ENCODE results near the gene ANXA10.
"Not testable (repeated sequence)": the region's sequence is repeated elsewhere in the genome, so short reads cannot be mapped to it uniquely, and the experiment has no call there.

The ANXA10 gene

GRCh38 chr4:168126952-168127351, 34.6 kb downstream of the ANXA10 start:
- no peak overlapping the region for H3K4me3 ChIP-seq (ENCODE audit: low read depth, low read length)
- DNase-seq (ENCODE audit: low read depth) = no peak
- no peak for TF ChIP-seq POLR2A (IDR thresholded peaks at IDR 0.05; ENCODE audit: extremely low read depth, insufficient read length)
- TF ChIP-seq MAX (IDR thresholded peaks at IDR 0.05; ENCODE audit: low read depth, low read length) = no peak
- TF ChIP-seq MYC (IDR thresholded peaks at IDR 0.05; ENCODE audit: low read depth, low read length) = no peak

GRCh38 chr4:168128601-168129000, 36.3 kb downstream of the ANXA10 start:
- TF ChIP-seq POLR2A (IDR thresholded peaks at IDR 0.05; ENCODE audit: extremely low read depth, insufficient read length) = no peak
- TF ChIP-seq MYC (IDR thresholded peaks at IDR 0.05; ENCODE audit: low read depth, low read length) = no peak
- no peak for TF ChIP-seq CTCF (IDR thresholded peaks at IDR 0.05; ENCODE audit: low read depth, low read length)
- no peak for TF ChIP-seq MAX (IDR thresholded peaks at IDR 0.05; ENCODE audit: low read depth, low read length)
- DNase-seq (ENCODE audit: low read depth) = no peak
- H3K4me3 ChIP-seq (ENCODE audit: low read depth, low read length) = no peak overlapping the region

- H3K4me3 ChIP-seq (ENCODE audit: low read depth, low read length) = no peak overlapping the region
Observed at GRCh38 chr4:168129046-168129772, 36.9 kb downstream of the ANXA10 start.

GRCh38 chr4:168129802-168130201, 37.5 kb downstream of the ANXA10 start:
- no peak for TF ChIP-seq CTCF (IDR thresholded peaks at IDR 0.05; ENCODE audit: low read depth, low read length)
- no peak for TF ChIP-seq MAX (IDR thresholded peaks at IDR 0.05; ENCODE audit: low read depth, low read length)
- no peak for TF ChIP-seq POLR2A (IDR thresholded peaks at IDR 0.05; ENCODE audit: extremely low read depth, insufficient read length)
- TF ChIP-seq MYC (IDR thresholded peaks at IDR 0.05; ENCODE audit: low read depth, low read length) = no peak

More at GRCh38 chr4:168129046-168129772, 36.9 kb downstream of the ANXA10 start:
- TF ChIP-seq MAX (IDR thresholded peaks at IDR 0.05; ENCODE audit: low read depth, low read length) (no peak), POLR2A (IDR thresholded peaks at IDR 0.05; ENCODE audit: extremely low read depth, insufficient read length) (no peak), CTCF (IDR thresholded peaks at IDR 0.05; ENCODE audit: low read depth, low read length) (no peak), MYC (IDR thresholded peaks at IDR 0.05; ENCODE audit: low read depth, low read length) (no peak)
- no peak for DNase-seq (ENCODE audit: low read depth)

GRCh38 chr4:168131196-168131595, 38.9 kb downstream of the ANXA10 start:
- H3K4me3 ChIP-seq (ENCODE audit: low read depth, low read length) = no peak overlapping the region
- TF ChIP-seq MYC (IDR thresholded peaks at IDR 0.05; ENCODE audit: low read depth, low read length) = no peak
- no peak for DNase-seq (ENCODE audit: low read depth)

More at GRCh38 chr4:168129802-168130201, 37.5 kb downstream of the ANXA10 start:
- no peak for DNase-seq (ENCODE audit: low read depth)
- no peak overlapping the region for H3K4me3 ChIP-seq (ENCODE audit: low read depth, low read length)

GRCh38 chr4:168134651-168135050, 42.3 kb downstream of the ANXA10 start:
- no peak overlapping the region for H3K4me3 ChIP-seq (ENCODE audit: low read depth, low read length)
- TF ChIP-seq MYC (IDR thresholded peaks at IDR 0.05; ENCODE audit: low read depth, low read length) (no peak), CTCF (IDR thresholded peaks at IDR 0.05; ENCODE audit: low read depth, low read length) (no peak), POLR2A (IDR thresholded peaks at IDR 0.05; ENCODE audit: extremely low read depth, insufficient read length) (no peak), MAX (IDR thresholded peaks at IDR 0.05; ENCODE audit: low read depth, low read length) (no peak)
- no peak for DNase-seq (ENCODE audit: low read depth)

GRCh38 chr4:168135860-168136259, 43.5 kb downstream of the ANXA10 start:
- not testable (repeated sequence) for DNase-seq (ENCODE audit: low read depth); H3K4me3 ChIP-seq (ENCODE audit: low read depth, low read length)

- not testable (repeated sequence) for H3K4me3 ChIP-seq (ENCODE audit: low read depth, low read length); DNase-seq (ENCODE audit: low read depth)
Observed at GRCh38 chr4:168137695-168138094, 45.4 kb downstream of the ANXA10 start.

Data from NB4 (cell line).